K562 (cell line): ENCODE data around the gene DDAH1. TPM values are rescaled to one million over a fixed set of nuclear protein-coding genes. Genes with fewer than 3 reads are reported as not detected.

Experiments
- ATAC-seq: fragments of 200-7000 bp; cut with Tn5 transposase; 3 replicates; pipeline ENCODE4 v1.9.1; 2020; ENCODE audit warnings: moderate library complexity
- BruUV-seq: library from RNA; stranded (reverse); fragments of 400-500 nt; replicated peaks from 2 replicates; lab custom pipeline; 2021; lab: Mats Ljungman, UMichigan
- CTCF ChIA-PET: fragments of 300-600 bp; formaldehyde crosslinking; extraction: SDS; loops from one replicate; lab custom pipeline; 2021; ENCODE audit warnings: low intra/inter-chr PET ratio; lab: Yijun Ruan, JAX
- POLR2A ChIA-PET: fragments of 300-600, 350-650 bp; sonication (Branson Sonifier 250); formaldehyde crosslinking; extraction: SDS; loops from one replicate; lab custom pipeline; 2021; ENCODE audit warnings: antibody characterized with exemption, inconsistent platforms; lab: Yijun Ruan, JAX
- DNase-seq, 4 experiments: peaks; one replicate each; pipeline versions ENCODE4 v3.0.0 to v3.0.0-alpha.2; 2011 to 2018; ENCODE audit warnings: low spot score in 3 of 4, mixed read lengths in 3 of 4; ENCODE audit errors: extremely low read depth in 1 of 4
- FAIRE-seq: peaks from 2 replicates; lab custom pipeline; 2011; peaks lifted over from hg19 to GRCh38; lab: Jason Lieb, UNC
- H2AFZ ChIP-seq: 2 replicates; pipeline ENCODE4 v1.6.0; 2011; ENCODE audit warnings: low read depth, low read length, control low read depth, inconsistent platforms
- H3K27ac ChIP-seq: fragments of 200-600 bp; 3 replicates; pipeline ENCODE4 v1.8.0; 2011; ENCODE audit warnings: low read depth, mild to moderate bottlenecking, control low read depth, inconsistent platforms, low read length, moderate library complexity, mixed read lengths; ENCODE audit errors: extremely low read depth
- H3K27me3 ChIP-seq, 2 experiments: fragments of 300-600 bp in 1 of 2; 2 replicates in 1 of 2; 3 replicates in 1 of 2; pipeline versions ENCODE4 v1.6.0 to v1.8.0; 2011; ENCODE audit warnings: inconsistent platforms in 2 of 2, low read length in 2 of 2, mild to moderate bottlenecking in 1 of 2, mixed read lengths in 1 of 2, moderate library complexity in 1 of 2; ENCODE audit not compliant: control insufficient read depth in 2 of 2, insufficient read depth in 2 of 2
- H3K36me3 ChIP-seq: fragments of 300-600 bp; 3 replicates; pipeline ENCODE4 v1.8.0; 2011; ENCODE audit warnings: mild to moderate bottlenecking, low read length, inconsistent platforms; ENCODE audit not compliant: control insufficient read depth, insufficient read depth
- H3K4me1 ChIP-seq, 2 experiments: fragments of 200-600 bp in 1 of 2; replicated peaks in 1 of 2; 2 replicates in 1 of 2; 3 replicates in 1 of 2; pipeline versions ENCODE4 v1.5.1 to v1.8.0; 2011; ENCODE audit warnings: inconsistent platforms in 2 of 2, low read length in 2 of 2, mild to moderate bottlenecking in 1 of 2, mixed read lengths in 1 of 2, moderate library complexity in 1 of 2; ENCODE audit not compliant: control insufficient read depth in 2 of 2, insufficient read depth in 2 of 2
- H3K4me2 ChIP-seq: 2 replicates; pipeline ENCODE4 v1.6.1; 2011; ENCODE audit warnings: low read length, control low read depth, inconsistent platforms, mixed read lengths; ENCODE audit not compliant: insufficient read depth
- H3K4me3 ChIP-seq: fragments of 200-600 bp; sonication (generic), shearing (Covaris generic); 2 replicates; pipeline ENCODE4 v1.5.1; 2016; ENCODE audit warnings: control low read depth, inconsistent platforms
- H3K79me2 ChIP-seq: fragments of 200-600 bp; 3 replicates; pipeline ENCODE4 v1.8.0; 2011; ENCODE audit warnings: low read length, inconsistent platforms; ENCODE audit not compliant: control insufficient read depth, insufficient read depth
- H3K9ac ChIP-seq, 2 experiments: 2 replicates each; pipeline versions ENCODE4 v1.6.0 to v1.6.1; 2011; ENCODE audit warnings: low read depth in 2 of 2, low read length in 2 of 2, control low read depth in 1 of 2, inconsistent platforms in 1 of 2, mild to moderate bottlenecking in 1 of 2, mixed read lengths in 1 of 2; ENCODE audit not compliant: insufficient read depth in 1 of 2
- H3K9me1 ChIP-seq: one replicate; pipeline ENCODE4 v1.6.0; 2011; ENCODE audit warnings: inconsistent platforms, mild to moderate bottlenecking, low read length, moderate library complexity; ENCODE audit not compliant: control insufficient read depth, insufficient read depth
- H3K9me3 ChIP-seq: replicated peaks from 2 replicates; pipeline ENCODE4 v1.5.1; 2011; ENCODE audit warnings: low read depth, low read length, inconsistent platforms; ENCODE audit not compliant: control insufficient read depth, insufficient read depth
- H4K20me1 ChIP-seq: replicated peaks from 2 replicates; pipeline ENCODE4 v1.6.1; 2011; ENCODE audit warnings: low read length, inconsistent platforms, mixed read lengths; ENCODE audit not compliant: control insufficient read depth, insufficient read depth
- CBX5 ChIP-seq: IDR thresholded peaks from 2 replicates; pipeline ENCODE4 v1.6.1; 2014; ENCODE audit warnings: low read depth, borderline replicate concordance
- NCOA1 ChIP-seq: fragments of 450-650 bp; IDR thresholded peaks from 2 replicates; pipeline ENCODE4 v1.6.1; 2016; ENCODE audit warnings: low read depth
- NCOA4 ChIP-seq: fragments of 450-650 bp; IDR thresholded peaks from 2 replicates; pipeline ENCODE4 v1.6.1; 2018; ENCODE audit warnings: mild to moderate bottlenecking; ENCODE audit not compliant: partially characterized antibody
- ZBTB49 ChIP-seq: sonication (generic); formaldehyde crosslinking; IDR thresholded peaks from 2 replicates; pipeline ENCODE4 v1.8.0; 2022; ENCODE audit warnings: missing genetic modification reagents, mild to moderate bottlenecking, borderline replicate concordance
- ZNF277 ChIP-seq: fragments of 250-450 bp; sonication (Bioruptor Pico); IDR thresholded peaks from 2 replicates; pipeline ENCODE4 v1.8.0; 2022; ENCODE audit warnings: inconsistent platforms, mild to moderate bottlenecking, moderate library complexity, borderline replicate concordance
- ZNF589 ChIP-seq: fragments of 200-800 bp; sonication (Bioruptor generic); IDR thresholded peaks from 2 replicates; pipeline ENCODE4 v1.6.1; 2016; ENCODE audit warnings: low read depth, missing genetic modification characterization, missing compliant biosample characterization
- ZNF79 ChIP-seq: fragments of 250-450 bp; sonication (Bioruptor Pico); IDR thresholded peaks from 2 replicates; pipeline ENCODE4 v1.4.0; 2020; ENCODE audit warnings: low read depth, mild to moderate bottlenecking, moderate library complexity
- WGBS: fragments of 100-300 bp; shearing (Covaris generic); methylation state at CpG from one replicate; pipeline ENCODE4 v1.1.6; 2016; ENCODE audit warnings: low coverage, mixed read lengths; ENCODE audit not compliant: insufficient coverage; ENCODE audit errors: missing lambda C conversion rate; 5-methylcytosine and 5-hydroxymethylcytosine counted together
- in situ Hi-C: fragments of 300-500 bp; cut with MboI; formaldehyde crosslinking; loops from 4 replicates; pipeline ENCODE4 v1.15.0; 2018; ENCODE audit warnings: inconsistent platforms, mixed read lengths
- intact Hi-C: fragments of 100-400 bp; cut with micrococcal nuclease; formaldehyde crosslinking; loops from 2 replicates; pipeline ENCODE4 v1.14.2; 2022
- polyA plus RNA-seq, 8 experiments: library from polyadenylated mRNA; depleted of rRNA in 4 of 8; stranded (reverse) in 5 of 8; unstranded in 3 of 8; fragments of >200 nt; fragmentation: Nextera tagmentation in 2 of 8; fragmentation: Illumina TruSeq in 1 of 8; extraction: Ambion mirVana in 2 of 8; extraction: Trizol in 1 of 8; gene quantifications; 2 replicates each; pipeline versions ENCODE4 v1.2.1 to v1.2.3, GENCODE V29; 2011 to 2014; ENCODE audit warnings: inconsistent platforms in 1 of 8, missing spikeins in 1 of 8
- total RNA-seq, 7 experiments: library from RNA; depleted of rRNA in 6 of 7; stranded (reverse); fragments of >200 nt in 6 of 7; fragmentation: Illumina TruSeq in 2 of 7; extraction: Trizol in 2 of 7; gene quantifications; 2 replicates each; pipeline versions ENCODE4 v1.2.1 to v1.2.3, GENCODE V29; 2011 to 2021; ENCODE audit warnings: low replicate concordance in 1 of 7

Gene DDAH1
- total and polyA plus RNA-seq, 9 of the 15 experiments (the other 6 are each of a cell fraction or from before 2014, with no cell fraction given), result 0.04 to 0.24 (median 0.10) TPM

GRCh38 chr1:85447006-85447943 is 17.7 kb downstream of the DDAH1 start:
- Histone ChIP-seq H3K79me2 (no peaks in the 10 kb centered on the region), H3K4me3 (no peak overlapping the region), H4K20me1 (no peaks in the 10 kb centered on the region), H3K36me3 (no peaks in the 10 kb centered on the region), H3K4me2 (no peak overlapping the region), H3K9ac (no peak overlapping the region), H3K4me1 (no peaks in the 10 kb centered on the region), H3K27me3 (no peaks in the 10 kb centered on the region), H3K9me1 (no peaks in the 10 kb centered on the region)
- no peak for DNase-seq
- intact Hi-C loops, result no loop called here
- in situ Hi-C loops, result no loop called here
- CTCF ChIA-PET, result no interaction called here
- ATAC-seq, result no peak
- POLR2A ChIA-PET, result no interaction called here
- WGBS, result 3% methylated on average over 4 of the region's 4 CpGs
- no peak for FAIRE-seq
- TF ChIP-seq NCOA4 (no peak), ZNF277 (no peak), NCOA1 (no peak), ZBTB49 (CRISPR knock-in tag) (no peak), ZNF589 (no peak), CBX5 (no peak), ZNF79 (no peak)
- TF ChIP-seq, all 486 proteins: peak for 0
- no TSS peak for BruUV-seq
- no peaks in the 10 kb centered on the region for H3K9me3 ChIP-seq
- no peak overlapping the region for H3K27ac ChIP-seq
- H2AFZ ChIP-seq, result no peak overlapping the region
